MM.1S (cell line): ENCODE measurements around the gene MAPK11.

Source experiments
- DNase-seq: peaks from one replicate; pipeline ENCODE4 v3.0.0-alpha.2; 2015
- H2AFZ ChIP-seq: fragments of 300-600 bp; sonication (generic); 2 replicates; pipeline ENCODE4 v1.6.0; 2016; ENCODE audit warnings: antibody characterized with exemption, low read length
- H3F3A ChIP-seq: fragments of 300-600 bp; sonication (generic); 2 replicates; pipeline ENCODE4 v1.6.1; 2016; ENCODE audit warnings: mild to moderate bottlenecking, antibody characterized with exemption, low read length, moderate library complexity, mixed read lengths; ENCODE audit not compliant: insufficient read depth
- H3K27ac ChIP-seq: fragments of 300-600 bp; sonication (generic); 2 replicates; pipeline ENCODE4 v1.5.1; 2016; ENCODE audit warnings: mild to moderate bottlenecking, low read length
- H3K27me3 ChIP-seq: fragments of 300-600 bp; sonication (generic); replicated peaks from 2 replicates; pipeline ENCODE4 v1.6.0; 2016; ENCODE audit warnings: low read length; ENCODE audit not compliant: insufficient read depth
- H3K36me3 ChIP-seq: fragments of 300-600 bp; sonication (generic); replicated peaks from 2 replicates; pipeline ENCODE4 v1.6.1; 2016; ENCODE audit warnings: mild to moderate bottlenecking, low read length, mixed read lengths; ENCODE audit not compliant: insufficient read depth
- H3K4me1 ChIP-seq: fragments of 300-600 bp; sonication (generic); 2 replicates; pipeline ENCODE4 v1.6.1; 2016; ENCODE audit warnings: low read length, mixed read lengths
- H3K4me2 ChIP-seq: fragments of 300-600 bp; sonication (generic); 2 replicates; pipeline ENCODE4 v1.6.0; 2016; ENCODE audit warnings: low read depth, low read length
- H3K4me3 ChIP-seq: fragments of 300-600 bp; sonication (generic); 2 replicates; pipeline ENCODE4 v1.5.1; 2016; ENCODE audit warnings: low read length, mixed read lengths
- H3K79me2 ChIP-seq: fragments of 300-600 bp; sonication (generic); 2 replicates; pipeline ENCODE4 v1.6.1; 2016; ENCODE audit warnings: mixed run types, low read length, mixed read lengths
- H3K9ac ChIP-seq: fragments of 300-600 bp; sonication (generic); 2 replicates; pipeline ENCODE4 v1.6.1; 2016; ENCODE audit warnings: low read length, mixed read lengths
- H3K9me2 ChIP-seq: fragments of 300-600 bp; sonication (generic); replicated peaks from 2 replicates; pipeline ENCODE4 v1.6.1; 2016; ENCODE audit warnings: mild to moderate bottlenecking, low read length, mixed read lengths; ENCODE audit not compliant: insufficient read depth
- H3K9me3 ChIP-seq: fragments of 300-600 bp; sonication (generic); replicated peaks from 2 replicates; pipeline ENCODE4 v1.6.1; 2016; ENCODE audit warnings: mild to moderate bottlenecking, low read length, mixed read lengths; ENCODE audit not compliant: insufficient read depth
- H4K20me1 ChIP-seq: fragments of 300-600 bp; sonication (generic); 2 replicates; pipeline ENCODE4 v1.6.1; 2016; ENCODE audit warnings: mild to moderate bottlenecking, low read length, moderate library complexity, mixed read lengths; ENCODE audit not compliant: insufficient read depth
- EZH2 ChIP-seq: fragments of 300-600 bp; sonication (generic); optimal IDR thresholded peaks from 2 replicates; pipeline ENCODE3; 2017; ENCODE audit warnings: low read depth, mild to moderate bottlenecking, antibody characterized with exemption, low read length, mixed read lengths
- EZH2phosphoT487 ChIP-seq: fragments of 300-600 bp; sonication (generic); IDR thresholded peaks from 2 replicates; pipeline ENCODE4 v1.6.1; 2018; ENCODE audit warnings: antibody characterized with exemption, low read length
- TF ChIP-seq, protein P1 (sequence below): fragments of 300-600 bp; sonication (generic); IDR thresholded peaks from 2 replicates; pipeline ENCODE4 v1.5.1; 2016; ENCODE audit warnings: antibody characterized with exemption, low read length, mixed read lengths

The MAPK11 gene

DNA sequence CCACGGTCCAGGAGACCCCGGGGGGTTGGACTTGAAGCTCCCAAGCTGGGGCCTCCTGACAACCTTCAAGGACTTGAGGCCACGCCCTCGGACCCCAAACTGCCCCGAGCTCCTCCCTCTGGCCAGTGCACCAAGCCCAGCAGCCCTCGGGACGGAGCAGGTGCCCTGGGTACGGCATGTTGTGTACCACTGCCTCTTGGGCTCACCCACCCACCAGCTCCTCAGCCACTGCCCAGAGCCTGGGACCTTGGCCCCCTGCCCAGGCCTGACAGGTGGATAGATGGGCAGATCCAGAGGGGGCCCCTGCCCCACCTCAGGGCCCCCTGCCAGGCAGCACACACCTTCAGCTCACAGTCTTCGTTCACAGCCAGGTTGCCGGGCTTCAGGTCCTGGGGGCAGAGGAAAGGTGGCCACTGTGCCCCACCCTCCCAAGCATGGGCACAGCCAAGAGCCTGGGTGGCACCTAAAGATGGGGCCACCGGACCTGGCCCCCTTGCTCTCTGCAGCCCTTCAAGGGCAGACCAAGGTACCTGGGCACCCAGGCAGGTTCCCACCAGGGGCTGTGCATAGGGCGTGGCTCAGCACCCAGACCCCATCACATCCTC lies 13.8 kb downstream of the MAPK11 start:
- H3K27me3 ChIP-seq, result no peaks in the 10 kb centered on the region
- no peaks in the 10 kb centered on the region for H3K4me1 ChIP-seq
- no peak overlapping the region for H3K27ac ChIP-seq
- H4K20me1 ChIP-seq, result no peaks in the 10 kb centered on the region
- H3F3A ChIP-seq, result peaks cover 9% of the 10 kb centered on the region
- no peak overlapping the region for H3K9ac ChIP-seq
- DNase-seq, result no peak
- no peak for TF ChIP-seq EZH2
- TF ChIP-seq, protein P1, sequence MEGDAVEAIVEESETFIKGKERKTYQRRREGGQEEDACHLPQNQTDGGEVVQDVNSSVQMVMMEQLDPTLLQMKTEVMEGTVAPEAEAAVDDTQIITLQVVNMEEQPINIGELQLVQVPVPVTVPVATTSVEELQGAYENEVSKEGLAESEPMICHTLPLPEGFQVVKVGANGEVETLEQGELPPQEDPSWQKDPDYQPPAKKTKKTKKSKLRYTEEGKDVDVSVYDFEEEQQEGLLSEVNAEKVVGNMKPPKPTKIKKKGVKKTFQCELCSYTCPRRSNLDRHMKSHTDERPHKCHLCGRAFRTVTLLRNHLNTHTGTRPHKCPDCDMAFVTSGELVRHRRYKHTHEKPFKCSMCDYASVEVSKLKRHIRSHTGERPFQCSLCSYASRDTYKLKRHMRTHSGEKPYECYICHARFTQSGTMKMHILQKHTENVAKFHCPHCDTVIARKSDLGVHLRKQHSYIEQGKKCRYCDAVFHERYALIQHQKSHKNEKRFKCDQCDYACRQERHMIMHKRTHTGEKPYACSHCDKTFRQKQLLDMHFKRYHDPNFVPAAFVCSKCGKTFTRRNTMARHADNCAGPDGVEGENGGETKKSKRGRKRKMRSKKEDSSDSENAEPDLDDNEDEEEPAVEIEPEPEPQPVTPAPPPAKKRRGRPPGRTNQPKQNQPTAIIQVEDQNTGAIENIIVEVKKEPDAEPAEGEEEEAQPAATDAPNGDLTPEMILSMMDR, result no peak
- no peak for TF ChIP-seq EZH2phosphoT487
- no peaks in the 10 kb centered on the region for H3K9me3 ChIP-seq
- no peak overlapping the region for H3K4me2 ChIP-seq
- no peaks in the 10 kb centered on the region for H3K9me2 ChIP-seq
- no peak overlapping the region for H2AFZ ChIP-seq
- no peaks in the 10 kb centered on the region for H3K36me3 ChIP-seq
- peaks cover 16% of the 10 kb centered on the region for H3K79me2 ChIP-seq
- H3K4me3 ChIP-seq, result no peak overlapping the region

GRCh38 chr22:50255607-50256006 lies 14.6 kb downstream of the MAPK11 start:
- no peaks in the 10 kb centered on the region for H3K9me2 ChIP-seq
- no peak overlapping the region for H3K27ac ChIP-seq
- H3K9ac ChIP-seq, result no peak overlapping the region
- H3K79me2 ChIP-seq, result peaks cover 12% of the 10 kb centered on the region
- no peak overlapping the region for H3K4me3 ChIP-seq
- H2AFZ ChIP-seq, result no peak overlapping the region
- no peaks in the 10 kb centered on the region for H3K36me3 ChIP-seq
- no peaks in the 10 kb centered on the region for H3K4me1 ChIP-seq
- H3K4me2 ChIP-seq, result no peak overlapping the region
- no peaks in the 10 kb centered on the region for H3K27me3 ChIP-seq
- no peaks in the 10 kb centered on the region for H4K20me1 ChIP-seq
- DNase-seq, result no peak
- no peak for TF ChIP-seq EZH2phosphoT487
- TF ChIP-seq, protein P1, result no peak
- no peak for TF ChIP-seq EZH2
- H3F3A ChIP-seq, result peaks cover 15% of the 10 kb centered on the region
- no peaks in the 10 kb centered on the region for H3K9me3 ChIP-seq

DNA sequence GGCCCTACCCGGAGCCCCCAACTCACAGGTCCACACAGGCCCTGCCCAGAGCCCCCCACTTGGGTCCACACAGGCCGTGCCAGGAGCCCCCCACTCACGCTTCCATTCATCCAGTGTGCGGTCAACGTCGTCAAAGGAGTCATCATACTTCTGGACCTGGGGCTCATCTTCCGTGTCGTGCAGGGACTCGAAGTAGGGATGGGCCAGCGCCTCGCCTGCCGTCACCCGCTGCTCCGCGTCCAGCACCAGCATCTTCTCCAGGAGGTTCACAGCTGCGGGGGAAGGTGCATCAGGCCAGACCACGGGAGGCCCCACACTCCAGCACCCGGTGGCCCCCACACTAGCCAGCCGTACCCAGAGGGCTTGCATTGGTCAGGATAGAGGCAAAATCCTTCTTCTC lies 15.1 kb downstream of the MAPK11 start:
- TF ChIP-seq EZH2phosphoT487 (no peak), EZH2 (no peak)
- TF ChIP-seq, protein P1, result no peak
- no peaks in the 10 kb centered on the region for H3K9me3 ChIP-seq
- no peaks in the 10 kb centered on the region for H4K20me1 ChIP-seq
- H3K36me3 ChIP-seq, result no peaks in the 10 kb centered on the region
- DNase-seq, result no peak
- no peaks in the 10 kb centered on the region for H3K9me2 ChIP-seq
- H3K79me2 ChIP-seq, result peaks cover 10% of the 10 kb centered on the region
- no peak overlapping the region for H3K27ac ChIP-seq
- H3K4me1 ChIP-seq, result peaks cover 3% of the 10 kb centered on the region
- no peak overlapping the region for H2AFZ ChIP-seq
- no peak overlapping the region for H3K9ac ChIP-seq
- no peak overlapping the region for H3K4me2 ChIP-seq
- peaks cover 20% of the 10 kb centered on the region for H3F3A ChIP-seq
- no peaks in the 10 kb centered on the region for H3K27me3 ChIP-seq
- H3K4me3 ChIP-seq, result no peak overlapping the region
